Stimulated activated naive CD4-positive, alpha-beta T cell (primary cell): ENCODE measurements around the gene HNRNPDL.
A peak's percentile ranks its signal among the peaks of the same experiment; 100 is the strongest.
"Not testable (repeated sequence)": the region's sequence is repeated elsewhere in the genome, so short reads cannot be mapped to it uniquely, and the experiment has no call there.

Source experiments
- DNase-seq, 6 experiments: peaks; one replicate each; lab custom pipeline; 2025; lab: John Stamatoyannopoulos, UW

The HNRNPDL gene

DNA sequence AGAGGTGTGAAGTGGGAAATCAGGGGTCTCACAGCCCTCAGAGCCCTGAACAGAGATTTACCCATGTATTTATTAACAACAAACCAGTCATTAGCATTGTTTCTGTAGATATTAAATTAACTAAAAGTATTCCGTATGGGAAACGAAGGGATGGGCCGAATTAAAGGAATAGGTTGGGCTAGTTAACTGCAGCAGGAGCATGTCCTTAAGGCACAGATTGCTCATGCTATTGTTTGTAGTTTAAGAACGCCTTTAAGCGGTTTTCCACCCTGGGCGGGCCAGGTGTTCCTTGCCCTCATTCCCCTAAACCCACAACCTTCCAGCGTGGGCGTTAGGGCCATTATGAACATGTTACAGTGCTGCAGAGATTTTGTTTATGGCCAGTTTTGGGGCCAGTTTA lies 44.0 kb downstream of the HNRNPDL start:
- DNase-seq, result not testable (repeated sequence)

DNA sequence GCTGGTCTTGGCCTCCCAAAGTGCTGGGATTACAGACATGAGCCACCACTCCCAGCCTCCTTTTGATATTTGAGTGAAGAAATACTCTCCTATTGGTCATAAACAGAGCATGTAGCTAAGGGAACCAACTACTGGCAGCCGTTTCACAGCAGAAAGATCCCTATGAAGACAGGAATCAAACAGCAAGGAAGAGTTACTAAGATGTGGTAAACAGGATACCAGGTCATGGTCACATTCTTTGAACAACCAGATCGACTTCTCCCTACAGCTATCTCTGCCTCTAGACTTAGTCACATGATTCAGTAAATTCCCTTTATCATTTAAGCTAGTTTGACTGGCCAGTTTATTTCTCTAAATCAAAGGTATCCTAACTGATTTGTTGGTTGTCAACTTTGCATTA lies 47.5 kb downstream of the HNRNPDL start:
- DNase-seq, result no peak

DNA sequence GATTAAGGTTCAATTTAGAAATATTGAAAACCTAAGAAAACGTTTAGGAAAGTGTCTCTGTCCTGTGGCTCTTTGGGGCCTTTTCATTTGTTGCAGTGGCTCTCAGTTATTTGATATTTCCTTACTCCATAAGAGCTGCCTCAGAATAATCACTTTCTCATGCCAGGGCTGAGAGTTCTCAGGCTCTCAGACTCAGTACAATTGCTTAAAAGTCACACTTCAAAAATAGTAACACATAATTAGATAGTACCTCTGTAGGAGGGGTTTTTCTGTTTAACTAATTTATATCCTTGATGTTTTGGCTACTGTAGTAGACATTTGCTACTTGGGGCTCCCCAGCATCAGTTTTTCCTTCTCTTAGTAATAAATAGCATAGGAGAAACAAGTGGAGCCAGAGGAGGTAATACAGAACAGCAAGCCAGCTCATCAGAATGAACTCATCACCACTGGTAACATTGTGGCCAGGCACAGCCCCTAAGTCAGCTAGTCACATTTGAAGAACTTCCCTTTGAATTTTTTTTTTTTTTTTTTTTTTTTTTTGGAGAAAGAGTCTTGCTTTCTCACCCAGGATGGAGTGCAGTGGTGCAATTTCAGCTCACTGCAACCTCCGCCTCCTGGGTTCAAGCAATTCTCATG lies 48.5 kb downstream of the HNRNPDL start:
- DNase-seq, result no peak

DNA sequence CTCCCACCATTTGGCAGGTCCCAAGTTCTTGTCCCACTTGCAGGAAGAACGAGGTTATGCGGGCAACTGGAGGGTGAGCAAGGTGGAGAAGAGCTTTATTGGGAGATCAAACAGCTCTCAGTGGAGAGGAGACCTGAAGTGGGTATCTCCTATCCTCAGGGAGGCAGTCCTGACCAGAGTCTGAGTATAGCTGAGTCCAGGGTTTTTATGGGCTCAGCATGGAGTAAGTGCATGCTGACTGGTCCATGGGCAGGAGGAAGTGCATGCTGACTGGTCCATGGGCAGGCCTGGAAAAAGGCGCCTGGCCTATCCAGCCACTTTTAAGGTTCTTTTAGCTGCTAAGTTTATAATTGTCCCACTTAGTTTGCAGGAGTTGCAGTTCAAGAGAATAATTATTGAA lies 49.0 kb downstream of the HNRNPDL start:
- DNase-seq, result no peak

DNA sequence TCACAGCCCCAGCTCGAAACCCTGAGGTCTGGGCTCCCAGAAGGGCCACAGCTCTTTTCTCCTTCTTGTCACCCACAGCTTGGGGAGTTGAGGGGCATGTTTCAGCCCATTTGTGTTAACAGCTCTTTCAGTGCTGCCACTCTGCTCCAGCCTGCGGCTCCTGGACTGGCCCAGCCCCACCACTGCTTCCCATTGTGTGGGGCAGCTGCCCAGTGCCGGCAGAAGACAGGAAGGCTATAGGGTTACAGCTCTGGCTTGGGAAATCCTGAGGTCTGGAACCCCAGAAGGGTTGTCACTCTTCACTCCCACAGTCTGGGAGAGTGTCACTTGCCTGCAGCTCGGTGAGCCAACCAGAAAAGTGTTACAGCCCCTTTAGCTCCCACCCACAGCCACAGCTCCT lies 49.4 kb downstream of the HNRNPDL start:
- DNase-seq, result no peak

DNA sequence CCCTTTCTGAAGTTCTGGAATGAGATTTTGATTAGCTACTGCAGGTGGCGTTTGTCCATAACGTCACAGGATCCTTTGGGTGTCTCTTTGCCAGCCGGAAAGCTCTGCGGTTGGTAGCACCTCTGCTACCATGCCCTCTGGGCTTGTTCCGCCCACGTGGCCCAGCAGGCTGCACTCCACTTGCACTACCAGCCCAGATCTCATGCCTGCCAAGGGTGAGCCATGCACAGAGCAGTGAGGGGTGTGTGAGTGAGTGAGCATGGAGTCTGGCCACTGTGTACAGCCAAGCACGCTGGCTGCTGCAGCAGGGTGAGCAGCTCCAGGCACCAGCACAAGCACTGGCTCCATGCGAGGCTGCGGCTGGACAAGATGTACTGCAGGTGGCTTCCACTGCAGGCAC lies 49.9 kb downstream of the HNRNPDL start:
- no peak for DNase-seq

DNA sequence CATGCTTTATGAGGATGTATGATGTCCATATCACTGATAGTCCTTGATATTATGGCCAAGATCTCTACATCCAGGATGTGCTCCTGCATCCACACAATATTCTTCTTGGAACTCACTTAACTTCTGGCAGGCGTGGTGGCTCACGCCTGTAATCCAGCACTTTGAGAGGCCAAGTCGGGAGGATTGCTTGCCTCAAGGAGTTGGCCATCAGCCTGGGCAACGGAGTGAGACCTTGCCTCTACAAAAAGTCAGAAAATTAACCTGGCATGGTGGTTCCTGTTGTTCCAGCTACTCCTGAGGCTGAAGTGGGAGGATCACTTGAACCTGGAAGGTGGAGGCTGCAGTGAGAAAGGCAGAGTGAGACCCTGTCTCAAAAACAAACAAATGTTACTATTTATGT lies 54.2 kb downstream of the HNRNPDL start:
- DNase-seq, result no peak

DNA sequence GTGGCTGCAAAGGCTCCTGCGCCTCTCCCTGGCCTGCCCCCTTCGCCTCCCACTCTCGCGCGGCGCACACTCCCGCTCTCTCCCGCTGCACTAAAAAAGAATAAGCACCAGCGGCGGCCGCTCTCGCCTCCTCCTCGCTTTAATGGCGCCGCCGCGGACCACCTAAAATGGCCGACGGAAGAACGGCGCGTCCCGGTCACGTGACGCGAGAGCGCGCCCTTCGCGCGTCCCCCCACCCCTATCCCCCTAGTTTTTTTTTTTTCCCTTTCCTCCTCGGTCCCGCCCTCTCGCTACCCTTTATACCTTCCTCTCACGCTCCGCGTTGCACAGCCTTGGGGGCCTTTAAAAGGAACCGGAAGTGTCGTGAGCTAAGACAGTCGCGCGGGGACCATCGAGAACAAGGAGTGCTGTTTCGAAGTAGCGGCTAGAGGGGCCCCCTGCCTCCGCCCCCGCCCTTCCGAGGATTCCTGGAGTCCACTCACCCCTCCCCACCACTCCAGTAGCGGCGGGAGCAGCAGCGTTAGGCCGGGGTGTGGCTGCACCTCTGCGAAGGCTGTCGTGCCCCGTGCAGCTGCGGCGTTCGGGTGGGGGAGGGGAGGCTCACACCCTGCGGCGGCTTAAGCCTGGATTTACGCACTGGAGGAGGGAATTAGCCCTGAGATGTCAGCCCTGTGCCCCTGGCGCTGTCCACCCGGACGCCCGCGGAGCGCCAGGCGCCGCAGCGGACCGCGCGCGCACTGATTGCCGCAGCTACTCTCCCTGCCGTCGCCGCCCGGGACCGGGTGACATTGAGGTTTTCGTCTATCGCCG lies 56.2 kb downstream of the HNRNPDL start, which contains the start of gene HNRNPD:
HNRNPD (minus strand) TSS at position 176 of the 810 bp plus-strand sequence. CDS start 313 bp downstream, outside the sequence.
- DNase-seq, result peak; percentile 89 to 96 (median 92)

DNA sequence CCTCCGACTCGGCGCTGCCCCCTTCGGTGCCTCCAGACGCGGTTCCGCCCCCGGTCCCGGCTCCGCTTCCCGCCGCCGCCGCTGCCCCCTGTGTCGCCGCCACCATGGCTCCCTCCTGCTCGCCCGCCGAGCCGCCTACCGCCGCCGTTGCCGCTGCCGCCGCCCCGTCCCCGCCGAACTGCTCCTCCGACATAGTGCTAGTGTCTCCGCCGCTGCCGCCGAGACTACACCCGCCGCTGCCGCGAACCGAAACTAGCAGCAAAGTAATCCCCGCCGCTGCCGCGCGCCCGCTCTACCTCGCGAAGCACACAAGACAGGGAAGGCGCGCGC lies 56.8 kb downstream of the HNRNPDL start:
- peak in 2 of 6 experiments; percentile 39 to 66 for DNase-seq
